ENCODE measurements around the gene URB2. TPM values are rescaled to one million over a fixed set of nuclear protein-coding genes. Genes with fewer than 3 reads are reported as not detected.

Gene URB2
- total RNA-seq, 1 experiment from 2014 or later = 20.4 TPM

GRCh38 chr1:229693129-229693900, 67.3 kb downstream of the URB2 start:
- ATAC-seq (no peak), DNase-seq (ENCODE audit: low read depth, low spot score) (no peak)
- H3K4me1 ChIP-seq (ENCODE audit: control insufficient read depth in 1 of 2, insufficient read depth in 2 of 2, low read length in 2 of 2) = 0 out of 4 replicates have a peak, but pooled peaks cover 0 to 3% of the 10 kb centered on the region in 2 experiments
- ChIA-PET RAD21 (ENCODE audit: low non-redundant PET in 1 of 2, low total read pairs in 2 of 2, uncharacterized antibody in 2 of 2, unreplicated experiment in 2 of 2) (no interaction called here), POLR2A (no interaction called here), CTCF (no interaction called here)
- no peaks in the 10 kb centered on the region for H3K27me3 ChIP-seq (ENCODE audit: insufficient read depth, low read length)
- H3K9me2 ChIP-seq (ENCODE audit: insufficient read depth) = no peaks in the 10 kb centered on the region
- H3K79me2 ChIP-seq (ENCODE audit: insufficient read depth, low read length) = no peaks in the 10 kb centered on the region
- no peaks in the 10 kb centered on the region for H4K20me1 ChIP-seq (ENCODE audit: insufficient read depth)
- H3K27ac ChIP-seq (ENCODE audit: low read depth, low read length) = no peak overlapping the region
- TF ChIP-seq CEBPB (IDR thresholded peaks at IDR 0.05; ENCODE audit: low read depth) = no peak
- no peak for TF ChIP-seq EGR1 (IDR thresholded peaks at IDR 0.05; ENCODE audit: low read depth)
- no peak for TF ChIP-seq TCF7L2 (IDR thresholded peaks at IDR 0.05; ENCODE audit: borderline replicate concordance, extremely low read depth, insufficient read depth, insufficient read length)
- TF ChIP-seq, protein P1, sequence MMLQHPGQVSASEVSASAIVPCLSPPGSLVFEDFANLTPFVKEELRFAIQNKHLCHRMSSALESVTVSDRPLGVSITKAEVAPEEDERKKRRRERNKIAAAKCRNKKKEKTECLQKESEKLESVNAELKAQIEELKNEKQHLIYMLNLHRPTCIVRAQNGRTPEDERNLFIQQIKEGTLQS (IDR thresholded peaks at IDR 0.05) = no peak
- no peak for TF ChIP-seq POLR2A (IDR thresholded peaks at IDR 0.05; ENCODE audit: borderline replicate concordance, extremely low read depth, insufficient read depth, insufficient read length)
- no peak for TF ChIP-seq ZNF274 (IDR thresholded peaks at IDR 0.05; ENCODE audit: low read depth, low read length)
- no peak for TF ChIP-seq ELF1 (IDR thresholded peaks at IDR 0.05; ENCODE audit: borderline replicate concordance, low read depth)
- TF ChIP-seq JUND (IDR thresholded peaks at IDR 0.05) = no peak
- no peak for TF ChIP-seq CBX3 (IDR thresholded peaks at IDR 0.05; ENCODE audit: low read depth)
- TF ChIP-seq POLR2AphosphoS5 (IDR thresholded peaks at IDR 0.05; ENCODE audit: low read depth, low read length) = no peak
- TF ChIP-seq EZH2phosphoT487 (IDR thresholded peaks at IDR 0.05; ENCODE audit: borderline replicate concordance) = no peak
- no peak for TF ChIP-seq ZFX (IDR thresholded peaks at IDR 0.05)
- no peak for TF ChIP-seq YY1 (IDR thresholded peaks at IDR 0.05; ENCODE audit: extremely low read depth, insufficient replicate concordance, low read depth, low read length)
- BruUV-seq (replicated peaks) = no TSS peak
- no peaks in the 10 kb centered on the region for H3K36me3 ChIP-seq (ENCODE audit: control insufficient read depth in 1 of 2, insufficient read depth in 2 of 2, low read length in 2 of 2)
- no peak overlapping the region for H3K4me2 ChIP-seq (ENCODE audit: low read length)
- intact Hi-C loops (cut with micrococcal nuclease) = no loop called here
- H2AFZ ChIP-seq (ENCODE audit: low read depth, low read length, poor library complexity, severe bottlenecking) = no peak overlapping the region
- H3K9ac ChIP-seq (ENCODE audit: low read length) = no peak overlapping the region
- H3K4me3 ChIP-seq (replicated peaks in 1 of 2; ENCODE audit: low read depth in 1 of 2, low read length in 2 of 2) = no peak overlapping the region
- H3K9me3 ChIP-seq (ENCODE audit: control insufficient read depth in 1 of 2, insufficient read depth in 1 of 2, low read depth in 1 of 2, low read length in 2 of 2) = no peaks in the 10 kb centered on the region
